Activated effector memory CD4-positive, alpha-beta T cell treated with anti-CD3 and anti-CD28 coated beads, Interleukin-2, amount 50 U/mL, for 16 hours (primary cell): ENCODE results near the gene CRY2.
A peak's percentile ranks its signal among the peaks of the same experiment; 100 is the strongest.

Experiments
- DNase-seq: peaks from one replicate; pipeline ENCODE4 v3.0.0-alpha.2; 2020

The CRY2 gene

GRCh38 chr11:45850446-45850845, 3.2 kb downstream of the CRY2 start:
- no peak for DNase-seq

GRCh38 chr11:45851228-45851627, 4.0 kb downstream of the CRY2 start:
- no peak for DNase-seq

GRCh38 chr11:45852018-45852711, 4.9 kb downstream of the CRY2 start:
- DNase-seq = no peak

GRCh38 chr11:45852712-45853101, 5.4 kb downstream of the CRY2 start:
- DNase-seq = no peak

GRCh38 chr11:45853332-45854219, 6.3 kb downstream of the CRY2 start:
- no peak for DNase-seq

- DNase-seq = no peak
Measured at GRCh38 chr11:45855308-45855707, 8.0 kb downstream of the CRY2 start.

GRCh38 chr11:45856044-45856468, 8.8 kb downstream of the CRY2 start:
- no peak for DNase-seq

- DNase-seq = no peak
Measured at GRCh38 chr11:45857961-45858474, 10.7 kb downstream of the CRY2 start.

- no peak for DNase-seq
Measured at GRCh38 chr11:45858751-45859398, 11.6 kb downstream of the CRY2 start.

GRCh38 chr11:45859661-45860140, 12.4 kb downstream of the CRY2 start:
- no peak for DNase-seq

- no peak for DNase-seq
Measured at GRCh38 chr11:45860348-45860747, 13.1 kb downstream of the CRY2 start.

- DNase-seq = no peak
Measured at GRCh38 chr11:45860764-45861510, 13.7 kb downstream of the CRY2 start.

- DNase-seq = no peak
Measured at GRCh38 chr11:45864041-45864440, 16.8 kb downstream of the CRY2 start.

- no peak for DNase-seq
Measured at GRCh38 chr11:45869551-45869950, 22.3 kb downstream of the CRY2 start.

- no peak for DNase-seq
Measured at GRCh38 chr11:45870706-45871105, 23.4 kb downstream of the CRY2 start.

GRCh38 chr11:45871638-45872037, 24.4 kb downstream of the CRY2 start:
- DNase-seq = no peak

GRCh38 chr11:45872651-45873356, 25.5 kb downstream of the CRY2 start:
- peak; percentile 68 for DNase-seq

- DNase-seq = no peak
Measured at GRCh38 chr11:45876401-45876800, 29.1 kb downstream of the CRY2 start.

- DNase-seq = no peak
Measured at GRCh38 chr11:45877221-45877620, 29.9 kb downstream of the CRY2 start.

- no peak for DNase-seq
Measured at GRCh38 chr11:45877845-45878244, 30.6 kb downstream of the CRY2 start.

GRCh38 chr11:45879803-45880686, 32.8 kb downstream of the CRY2 start:
- DNase-seq = no peak
